ENCODE data around the gene ZDHHC1.

Gene ZDHHC1

GRCh38 chr16:67437513-67437912 is 21.2 kb upstream of the ZDHHC1 start:
- TF ChIP-seq EZH2phosphoT487 (IDR thresholded peaks at IDR 0.05; ENCODE audit: low read depth) (no peak), CTCF (IDR thresholded peaks at IDR 0.05; ENCODE audit: low read depth, low read length) (no peak)
- H3K9ac ChIP-seq (ENCODE audit: low read length), result 0 out of 2 replicates have a peak overlapping the region, but pooled peaks have one; percentile 9
- peak overlapping the region; percentile 59 for H3K4me2 ChIP-seq (ENCODE audit: low read length)
- H3K36me3 ChIP-seq (replicated peaks; ENCODE audit: low read depth, low read length), result peaks cover 12% of the 10 kb centered on the region
- H3K79me2 ChIP-seq (ENCODE audit: low read length), result no peaks in the 10 kb centered on the region
- no peaks in the 10 kb centered on the region for H3K9me3 ChIP-seq (ENCODE audit: insufficient read depth, low read length)
- no peak overlapping the region for H3K27ac ChIP-seq (ENCODE audit: low read length)
- no peak overlapping the region for H3K4me3 ChIP-seq (ENCODE audit: low read length)
- no peak overlapping the region for H2AFZ ChIP-seq (ENCODE audit: low read depth, low read length)
- H3K27me3 ChIP-seq (ENCODE audit: low read depth, low read length), result no peaks in the 10 kb centered on the region
- peaks cover 9% of the 10 kb centered on the region for H4K20me1 ChIP-seq (ENCODE audit: insufficient read depth, low read length)
- peaks cover 32% of the 10 kb centered on the region for H3K4me1 ChIP-seq (ENCODE audit: low read length)

GRCh38 chr16:67436640-67437193 is 20.4 kb upstream of the ZDHHC1 start:
- no peak overlapping the region for H3K4me3 ChIP-seq (ENCODE audit: low read length)
- no peak overlapping the region for H3K4me2 ChIP-seq (ENCODE audit: low read length)
- peaks cover 9% of the 10 kb centered on the region for H4K20me1 ChIP-seq (ENCODE audit: insufficient read depth, low read length)
- H3K36me3 ChIP-seq (replicated peaks; ENCODE audit: low read depth, low read length), result peaks cover 12% of the 10 kb centered on the region
- H2AFZ ChIP-seq (ENCODE audit: low read depth, low read length), result no peak overlapping the region
- peaks cover 32% of the 10 kb centered on the region for H3K4me1 ChIP-seq (ENCODE audit: low read length)
- no peaks in the 10 kb centered on the region for H3K9me3 ChIP-seq (ENCODE audit: insufficient read depth, low read length)
- no peak overlapping the region for H3K9ac ChIP-seq (ENCODE audit: low read length)
- no peak overlapping the region for H3K27ac ChIP-seq (ENCODE audit: low read length)
- TF ChIP-seq EZH2phosphoT487 (IDR thresholded peaks at IDR 0.05; ENCODE audit: low read depth), result no peak
- TF ChIP-seq CTCF (IDR thresholded peaks at IDR 0.05; ENCODE audit: low read depth, low read length), result no peak
- no peaks in the 10 kb centered on the region for H3K27me3 ChIP-seq (ENCODE audit: low read depth, low read length)
- no peaks in the 10 kb centered on the region for H3K79me2 ChIP-seq (ENCODE audit: low read length)

- no peak overlapping the region for H3K4me3 ChIP-seq (ENCODE audit: low read length)
- no peak overlapping the region for H3K27ac ChIP-seq (ENCODE audit: low read length)
- no peak overlapping the region for H2AFZ ChIP-seq (ENCODE audit: low read depth, low read length)
- peak overlapping the region; percentile 66; the same call in 1 of the 2 replicates for H3K4me2 ChIP-seq (ENCODE audit: low read length)
- no peaks in the 10 kb centered on the region for H3K79me2 ChIP-seq (ENCODE audit: low read length)
- H4K20me1 ChIP-seq (ENCODE audit: insufficient read depth, low read length), result peaks cover 9% of the 10 kb centered on the region
- H3K27me3 ChIP-seq (ENCODE audit: low read depth, low read length), result no peaks in the 10 kb centered on the region
- H3K9ac ChIP-seq (ENCODE audit: low read length), result no peak overlapping the region
- H3K9me3 ChIP-seq (ENCODE audit: insufficient read depth, low read length), result no peaks in the 10 kb centered on the region
- peaks cover 12% of the 10 kb centered on the region for H3K36me3 ChIP-seq (replicated peaks; ENCODE audit: low read depth, low read length)
- TF ChIP-seq CTCF (IDR thresholded peaks at IDR 0.05; ENCODE audit: low read depth, low read length) (no peak), EZH2phosphoT487 (IDR thresholded peaks at IDR 0.05; ENCODE audit: low read depth) (no peak)
- H3K4me1 ChIP-seq (ENCODE audit: low read length), result peaks cover 32% of the 10 kb centered on the region
Measured at GRCh38 chr16:67435758-67436164, 19.5 kb upstream of the ZDHHC1 start.

- Histone ChIP-seq H3K4me3 (ENCODE audit: low read length) (no peak overlapping the region), H2AFZ (ENCODE audit: low read depth, low read length) (no peak overlapping the region), H3K4me2 (ENCODE audit: low read length) (no peak overlapping the region)
Measured at GRCh38 chr16:67433131-67433719, 16.9 kb upstream of the ZDHHC1 start.

More at GRCh38 chr16:67433131-67433719, 16.9 kb upstream of the ZDHHC1 start:
- no peaks in the 10 kb centered on the region for H3K9me3 ChIP-seq (ENCODE audit: insufficient read depth, low read length)
- peaks cover 33% of the 10 kb centered on the region for H3K4me1 ChIP-seq (ENCODE audit: low read length)
- TF ChIP-seq CTCF (IDR thresholded peaks at IDR 0.05; ENCODE audit: low read depth, low read length) (no peak), EZH2phosphoT487 (IDR thresholded peaks at IDR 0.05; ENCODE audit: low read depth) (no peak)
- no peak overlapping the region for H3K9ac ChIP-seq (ENCODE audit: low read length)
- peaks cover 9% of the 10 kb centered on the region for H4K20me1 ChIP-seq (ENCODE audit: insufficient read depth, low read length)
- H3K27ac ChIP-seq (ENCODE audit: low read length), result no peak overlapping the region
- no peaks in the 10 kb centered on the region; the same call in 1 of the 2 replicates for H3K27me3 ChIP-seq (ENCODE audit: low read depth, low read length)
- H3K36me3 ChIP-seq (replicated peaks; ENCODE audit: low read depth, low read length), result peaks cover 6% of the 10 kb centered on the region
- no peaks in the 10 kb centered on the region for H3K79me2 ChIP-seq (ENCODE audit: low read length)

Data from OCI-LY3 (cell line).